GM18873 (cell line): ENCODE measurements around the gene DNAJC19.
"Not testable (repeated sequence)": the region's sequence is repeated elsewhere in the genome, so short reads cannot be mapped to it uniquely, and the experiment has no call there.

Source experiments
- ATAC-seq: cut with Tn5 transposase; IDR thresholded peaks from one replicate; pipeline ENCODE4 v1.9.1; 2021; ENCODE audit warnings: mild to moderate bottlenecking, moderate library complexity, moderate number of reproducible peaks; ENCODE audit not compliant: unreplicated experiment, low FRiP score

The DNAJC19 gene

DNA sequence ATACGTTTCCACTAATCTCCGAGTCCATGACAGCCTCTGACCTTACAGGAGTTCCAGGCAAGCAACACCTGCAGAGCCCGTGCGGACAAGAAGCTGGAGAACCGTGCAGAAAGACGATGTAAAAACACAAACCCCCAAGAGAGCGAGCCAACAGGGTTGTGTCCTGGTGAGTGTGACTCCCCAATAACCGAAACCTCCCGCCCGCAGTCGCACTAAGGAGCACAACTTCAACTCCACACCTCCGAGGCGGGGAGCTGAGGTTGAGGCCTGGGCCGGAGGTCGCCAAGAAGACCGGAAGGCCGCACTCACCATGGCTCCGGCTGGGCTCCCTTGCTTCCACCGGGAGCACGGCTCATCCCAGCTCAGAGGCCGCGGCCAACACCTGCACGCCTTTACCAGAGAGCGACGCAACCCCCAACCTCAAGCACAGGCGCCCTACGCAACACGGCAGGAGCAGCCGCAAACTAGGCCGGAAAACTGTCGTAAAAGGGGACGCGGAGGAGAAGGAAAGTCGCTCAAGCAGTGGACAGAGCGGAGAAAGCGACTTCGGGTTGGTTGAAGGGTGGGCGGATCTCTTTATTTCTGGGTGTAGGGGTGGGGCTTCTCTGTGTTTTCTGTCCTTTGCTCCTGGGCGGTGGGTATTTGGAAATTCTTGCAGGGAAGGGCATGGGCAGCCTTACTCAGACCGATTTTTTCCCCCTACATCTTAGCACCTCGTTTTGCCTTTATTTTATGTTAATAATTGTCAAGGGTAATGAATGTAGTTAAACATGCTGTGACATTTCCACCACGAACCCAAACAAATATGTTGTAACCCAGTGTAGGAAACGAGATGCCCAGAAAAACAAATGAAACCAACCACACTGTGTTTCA lies at the start of gene DNAJC19:
Gene DNAJC19, minus strand, starts transcription at position 446 of the 873 bp plus-strand sequence. Its CDS starts 134 bp downstream, at position 312.
- ATAC-seq = peak; percentile 94

DNA sequence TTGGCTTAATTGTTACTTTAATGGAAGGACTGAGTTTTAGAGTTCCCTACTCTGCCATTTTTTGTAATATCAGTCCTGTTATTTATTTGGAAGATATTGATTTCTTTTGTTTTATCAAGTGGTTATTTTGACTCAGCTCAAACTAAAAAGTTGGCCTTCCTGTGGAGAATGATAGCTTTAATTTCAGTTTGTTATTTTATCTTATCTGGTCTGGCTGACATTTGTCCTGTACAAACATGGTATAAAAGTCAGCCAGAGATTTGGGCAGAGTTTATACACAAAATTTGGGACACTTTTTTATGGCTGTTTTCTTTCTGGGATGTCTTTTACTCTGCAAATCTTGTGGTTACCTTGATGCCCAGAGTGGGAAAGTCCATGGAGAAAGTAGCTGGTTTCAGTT lies 41.4 kb upstream of the DNAJC19 start:
- no peak for ATAC-seq

GRCh38 chr3:181025204-181025603 lies 35.7 kb upstream of the DNAJC19 start:
- ATAC-seq = no peak

DNA sequence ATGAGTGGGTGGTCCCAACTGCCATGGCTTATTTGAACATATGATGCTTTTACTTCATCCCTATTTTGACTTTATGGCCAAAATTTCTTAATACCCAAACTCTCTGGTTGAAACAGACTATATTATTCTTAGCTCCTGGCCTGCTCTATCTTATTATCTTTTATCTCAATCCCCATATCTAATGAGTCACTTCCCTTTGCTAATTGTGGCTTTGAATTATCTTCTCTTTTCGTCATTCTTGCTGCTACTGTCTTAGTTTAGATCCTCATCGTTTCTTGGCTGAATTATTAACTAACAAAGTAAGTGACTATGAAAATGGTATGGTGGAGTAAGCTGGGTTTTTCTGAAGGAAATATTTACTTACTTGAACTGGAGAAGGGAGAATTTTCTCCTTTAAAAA lies 28.2 kb upstream of the DNAJC19 start:
- ATAC-seq = no peak

- no peak for ATAC-seq
Observed at GRCh38 chr3:181009225-181009624, 19.7 kb upstream of the DNAJC19 start.

DNA sequence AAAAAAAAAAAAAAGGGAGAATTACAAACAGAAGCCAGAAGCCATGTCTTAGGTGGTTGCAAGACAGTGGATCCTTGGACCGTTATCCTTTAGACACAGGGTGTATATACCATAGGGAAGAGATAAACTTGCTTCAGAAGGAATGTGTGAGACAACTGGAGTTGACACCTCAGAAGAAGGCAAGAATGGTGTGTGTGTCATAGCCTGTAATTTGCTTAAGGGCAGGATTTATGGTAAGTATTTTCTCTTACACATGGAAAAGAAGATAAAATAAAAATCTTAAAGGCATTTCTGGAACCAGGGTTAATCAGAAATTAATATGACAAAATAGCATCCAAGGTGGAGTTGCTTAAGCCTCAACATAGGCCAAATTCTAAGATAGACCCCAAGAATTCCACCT lies 19.3 kb upstream of the DNAJC19 start:
- ATAC-seq = no peak

DNA sequence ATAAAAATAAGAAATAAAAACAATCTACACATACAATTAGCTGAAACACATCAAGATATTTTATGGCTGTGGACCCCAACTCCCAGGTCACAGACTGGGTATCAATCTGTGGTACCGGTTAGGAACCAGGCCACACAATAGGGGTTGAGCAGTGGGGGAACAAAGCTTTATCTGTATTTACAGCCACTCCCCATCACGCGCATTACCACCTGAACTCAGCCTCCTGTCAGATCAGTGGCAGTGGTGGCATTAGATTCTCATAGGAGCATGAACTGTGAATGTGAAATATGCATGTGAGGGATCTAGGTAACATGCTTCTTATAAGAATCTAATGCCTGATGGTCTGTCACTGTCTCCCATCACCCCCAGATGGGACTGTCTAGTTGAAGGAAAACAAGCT lies 17.7 kb upstream of the DNAJC19 start:
- no peak for ATAC-seq

DNA sequence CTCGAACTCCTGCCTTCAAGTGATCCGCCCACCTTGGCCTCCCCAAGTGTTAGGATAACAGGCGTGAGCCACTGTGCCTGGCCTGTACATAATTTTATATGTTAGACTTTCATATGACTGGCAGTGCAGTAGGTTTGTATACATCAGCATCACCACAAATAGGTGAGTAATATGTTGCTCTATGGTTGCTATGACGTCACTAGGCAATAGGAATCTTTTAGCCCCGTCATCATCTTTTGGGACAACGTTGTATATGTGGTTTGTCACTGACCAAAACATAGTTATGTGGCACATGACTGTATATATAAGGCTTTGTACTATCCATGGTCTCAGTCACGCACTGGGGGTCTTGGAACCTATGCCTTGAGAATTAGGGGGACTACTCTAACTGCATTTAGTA lies 17.0 kb upstream of the DNAJC19 start:
- ATAC-seq = no peak

- ATAC-seq = not testable (repeated sequence)
Observed at GRCh38 chr3:181003469-181003868, 13.9 kb upstream of the DNAJC19 start.

DNA sequence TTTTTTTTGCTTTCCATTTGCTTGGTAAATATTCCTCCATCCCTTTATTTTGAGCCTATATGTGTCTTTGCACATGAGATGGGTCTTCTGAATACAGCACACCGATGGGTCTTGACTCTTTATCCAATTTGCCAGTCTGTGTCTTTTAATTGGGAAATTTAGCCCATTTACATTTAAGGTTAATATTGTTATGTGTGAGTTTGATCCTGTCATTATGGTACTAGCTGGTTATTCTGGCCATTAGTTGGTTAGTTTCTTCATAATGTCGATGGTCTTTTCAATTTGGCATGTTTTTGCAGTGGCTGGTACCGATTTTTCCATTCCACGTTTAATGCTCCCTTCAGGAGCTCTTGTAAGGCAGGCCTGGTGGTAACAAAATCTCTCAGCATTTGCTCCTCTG lies 12.8 kb upstream of the DNAJC19 start:
- not testable (repeated sequence) for ATAC-seq

DNA sequence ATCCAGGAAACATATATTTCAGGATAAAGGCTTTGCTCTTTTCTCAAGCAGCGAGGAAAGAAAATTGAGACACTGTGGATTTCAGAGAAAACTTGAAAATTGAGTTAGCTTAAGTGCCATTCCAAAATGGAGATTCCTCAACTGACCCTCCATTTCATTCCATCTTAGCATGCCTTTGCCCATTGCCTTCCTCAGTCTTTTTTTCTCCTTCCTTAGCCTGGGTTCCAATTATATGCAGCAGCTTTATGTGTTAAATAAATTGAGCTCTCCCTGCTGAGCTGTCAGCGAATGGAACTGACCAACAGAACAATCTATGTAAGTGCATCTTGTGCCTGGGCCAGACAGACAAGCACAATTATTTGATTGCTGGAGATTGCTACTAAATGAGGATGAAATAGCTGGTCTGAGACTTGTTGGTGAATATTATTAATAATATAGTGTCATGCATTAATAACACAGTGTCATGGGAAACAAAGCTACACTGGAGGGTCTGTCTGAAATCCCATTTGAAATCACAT lies 6.9 kb upstream of the DNAJC19 start:
- no peak for ATAC-seq

- no peak for ATAC-seq
Observed at GRCh38 chr3:180990505-180990904, 969 bp upstream of the DNAJC19 start.

DNA sequence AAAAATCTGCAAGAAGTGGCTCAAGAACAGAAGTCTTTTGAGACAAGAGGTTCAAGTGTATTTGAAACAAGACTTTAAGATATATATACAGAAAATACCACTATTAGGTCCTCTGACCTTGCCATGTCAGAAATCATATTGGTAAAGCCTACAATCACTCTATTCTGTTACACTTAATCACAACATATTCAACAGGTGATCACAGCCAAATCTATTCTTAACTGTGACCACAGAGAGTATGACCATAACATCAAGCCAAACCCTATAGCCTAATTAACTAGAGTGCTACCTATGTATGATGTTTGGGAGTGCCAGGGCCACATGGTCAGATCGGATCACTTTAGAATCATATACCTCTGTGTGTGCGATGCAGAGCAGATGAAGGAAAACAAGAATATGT lies 2.2 kb downstream of the DNAJC19 start:
- no peak for ATAC-seq

GRCh38 chr3:180986366-180986765 lies 3.2 kb downstream of the DNAJC19 start:
- ATAC-seq = not testable (repeated sequence)

GRCh38 chr3:180983136-180983535 lies 6.4 kb downstream of the DNAJC19 start:
- no peak for ATAC-seq

GRCh38 chr3:180981912-180982311 lies 7.6 kb downstream of the DNAJC19 start:
- ATAC-seq = no peak

DNA sequence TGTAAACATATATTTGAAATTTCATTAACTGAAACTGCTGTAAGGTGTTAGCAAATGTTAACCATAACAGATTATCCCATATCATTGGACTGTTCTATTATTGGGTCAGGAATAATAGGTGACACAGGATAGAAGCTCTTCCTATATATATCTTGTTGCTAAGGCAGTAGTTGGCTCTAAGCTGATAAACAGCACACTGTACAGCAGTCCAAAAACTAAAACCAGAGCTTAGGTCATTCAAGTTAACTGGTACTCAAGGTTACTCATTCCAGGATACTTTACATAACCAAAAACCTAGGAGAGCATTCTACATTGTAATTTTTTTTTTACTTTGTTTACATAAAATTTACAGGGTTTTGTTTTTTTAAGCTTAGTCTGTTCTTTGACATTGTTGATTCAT lies 8.9 kb downstream of the DNAJC19 start:
- no peak for ATAC-seq

DNA sequence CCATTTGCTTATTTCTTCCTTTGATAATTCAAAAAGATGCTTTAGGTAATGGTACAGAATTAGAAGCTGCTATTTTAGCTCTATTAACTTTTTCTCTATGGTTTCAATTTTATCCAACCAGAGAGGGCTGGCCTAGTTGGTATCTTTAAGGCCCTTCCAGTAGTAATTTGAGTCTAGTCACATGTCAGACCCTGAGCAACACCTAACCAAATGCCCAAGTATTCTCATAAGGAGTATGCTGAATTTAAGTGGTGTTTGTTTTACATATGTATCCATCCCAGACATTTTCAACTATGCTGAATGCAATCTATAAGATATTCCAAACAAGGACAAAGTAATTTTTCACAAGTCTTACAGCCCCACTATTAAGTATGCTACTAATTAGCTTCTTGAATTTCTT lies 9.6 kb downstream of the DNAJC19 start:
- no peak for ATAC-seq

- ATAC-seq = no peak
Observed at GRCh38 chr3:180977498-180977897, 12.0 kb downstream of the DNAJC19 start.

DNA sequence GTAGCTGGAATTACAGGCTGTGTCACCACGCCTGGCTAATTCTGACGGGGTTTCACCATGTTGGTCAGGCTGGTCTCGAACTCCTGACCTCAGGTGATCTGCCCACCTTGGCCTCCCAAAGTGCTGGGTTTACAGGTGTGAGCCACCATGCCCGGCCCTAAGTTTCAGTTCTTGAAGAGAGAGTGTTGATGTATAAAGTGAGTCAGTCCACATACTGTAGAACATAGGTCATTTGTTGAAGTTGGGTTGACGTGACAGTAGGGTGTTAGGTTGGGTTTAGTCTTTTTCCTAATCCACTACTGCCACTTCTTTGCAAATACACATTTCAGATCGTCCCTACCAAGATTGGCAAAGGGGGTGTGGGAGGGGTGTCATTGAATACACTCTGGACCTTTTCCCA lies 15.2 kb downstream of the DNAJC19 start:
- ATAC-seq = no peak

DNA sequence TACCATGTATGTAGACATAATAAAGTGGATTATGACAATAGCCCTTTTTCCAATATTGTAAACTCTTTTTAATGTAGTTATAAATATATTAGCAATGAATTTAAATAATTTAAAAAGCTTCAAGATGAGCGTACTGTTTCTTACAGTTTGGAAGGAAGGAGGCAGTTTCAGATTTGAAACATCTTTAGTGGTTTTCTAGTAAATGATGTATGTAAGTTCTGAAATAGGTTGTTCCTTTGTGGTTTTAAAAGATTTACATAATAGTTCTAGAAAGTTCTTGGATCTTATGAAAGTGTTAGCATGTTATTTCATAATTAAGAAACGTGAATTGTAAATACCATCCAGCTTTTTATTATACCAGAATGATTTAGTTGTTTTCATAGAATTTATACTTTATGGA lies 16.0 kb downstream of the DNAJC19 start:
- ATAC-seq = peak; percentile 45

DNA sequence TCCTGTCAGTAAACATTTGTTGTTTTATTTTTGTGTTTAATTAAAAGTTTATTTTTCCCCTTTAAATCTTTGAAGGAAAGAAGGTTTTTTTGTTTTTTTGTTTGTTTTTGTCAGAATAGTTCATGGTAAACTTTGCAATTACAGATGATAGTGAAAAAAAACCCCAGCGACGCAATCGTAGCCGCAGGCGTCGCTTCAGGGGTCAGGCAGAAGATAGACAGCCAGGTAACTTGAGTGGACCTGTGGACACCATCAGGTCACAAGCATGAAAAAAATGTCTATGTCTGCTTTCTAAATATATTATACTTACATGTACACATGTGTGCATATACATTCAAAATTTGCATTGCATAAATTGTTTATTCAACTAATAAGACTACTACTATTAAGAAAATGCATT lies 18.6 kb downstream of the DNAJC19 start:
- ATAC-seq = no peak
